Activated T-helper 2 cell treated with anti-CD3 and anti-CD28 coated beads, Interferon-gamma antibody, Interleukin-2, Interleukin-4, amounts not matched to agents 10 μg/mL and 5 μg/mL and 100 μg/mL, durations not matched to agents 14 hours and 24 hours and 36 hours (primary cell): ENCODE results near the gene ADAMTS12. TPM values are rescaled to one million over a fixed set of nuclear protein-coding genes. Genes with fewer than 3 reads are reported as not detected.
"Not testable (repeated sequence)": the region's sequence is repeated elsewhere in the genome, so short reads cannot be mapped to it uniquely, and the experiment has no call there.

ENCODE experiments used
- DNase-seq: peaks from one replicate; pipeline ENCODE4 v3.0.0; 2021; ENCODE audit warnings: low spot score
- H3K27ac Mint-ChIP-seq: one replicate; pipeline ENCODE4 v1.8.0; 2021; ENCODE audit warnings: mixed read lengths
- H3K27me3 Mint-ChIP-seq: one replicate; pipeline ENCODE4 v1.8.0; 2021; ENCODE audit warnings: low read depth, mixed read lengths
- H3K36me3 Mint-ChIP-seq: one replicate; pipeline ENCODE4 v1.8.0; 2021; ENCODE audit warnings: low read depth, mixed read lengths
- H3K4me1 Mint-ChIP-seq: one replicate; pipeline ENCODE4 v1.8.0; 2021; ENCODE audit warnings: low read depth, mixed read lengths
- H3K4me3 Mint-ChIP-seq: one replicate; pipeline ENCODE4 v1.8.0; 2021; ENCODE audit warnings: low read depth, mild to moderate bottlenecking, moderate library complexity, mixed read lengths
- H3K9me3 Mint-ChIP-seq: one replicate; pipeline ENCODE4 v1.8.0; 2021; ENCODE audit warnings: mixed read lengths
- intact Hi-C: fragments of 100-400 bp; cut with micrococcal nuclease; formaldehyde crosslinking; loops from one replicate; pipeline ENCODE4 v1.15.1; 2023
- total RNA-seq: library from RNA; stranded (reverse); gene quantifications from 2 replicates; pipeline ENCODE4 v1.2.3, GENCODE V29; 2022

The ADAMTS12 gene
- total RNA-seq, 1 donor from 2014 or later = not detected

DNA sequence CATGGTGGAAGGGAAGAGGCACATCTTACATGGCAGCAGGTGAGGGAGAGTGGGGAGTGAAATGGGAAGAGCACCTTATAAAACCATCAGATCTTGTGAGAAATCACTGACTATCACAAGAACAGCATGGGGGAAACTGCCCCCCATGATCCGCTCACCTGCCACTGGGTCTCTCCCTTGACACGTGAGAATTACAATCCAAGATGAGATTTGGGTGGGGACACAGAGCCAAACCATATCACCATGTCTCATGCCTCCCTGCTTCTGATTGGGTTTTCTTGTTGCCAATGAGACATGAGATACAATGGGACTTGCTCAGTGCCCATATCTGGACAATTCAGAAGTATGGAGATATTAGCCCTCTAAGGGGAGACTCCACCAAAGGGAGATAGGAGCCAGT, 353.6 kb downstream of the ADAMTS12 start:
- no peak overlapping the region for H3K27ac Mint-ChIP-seq
- H3K9me3 Mint-ChIP-seq = no peaks in the 10 kb centered on the region
- no peak for DNase-seq
- H3K4me3 Mint-ChIP-seq = no peak overlapping the region
- no peaks in the 10 kb centered on the region for H3K27me3 Mint-ChIP-seq
- H3K4me1 Mint-ChIP-seq = no peaks in the 10 kb centered on the region
- intact Hi-C loops = no loop called here
- H3K36me3 Mint-ChIP-seq = no peaks in the 10 kb centered on the region

DNA sequence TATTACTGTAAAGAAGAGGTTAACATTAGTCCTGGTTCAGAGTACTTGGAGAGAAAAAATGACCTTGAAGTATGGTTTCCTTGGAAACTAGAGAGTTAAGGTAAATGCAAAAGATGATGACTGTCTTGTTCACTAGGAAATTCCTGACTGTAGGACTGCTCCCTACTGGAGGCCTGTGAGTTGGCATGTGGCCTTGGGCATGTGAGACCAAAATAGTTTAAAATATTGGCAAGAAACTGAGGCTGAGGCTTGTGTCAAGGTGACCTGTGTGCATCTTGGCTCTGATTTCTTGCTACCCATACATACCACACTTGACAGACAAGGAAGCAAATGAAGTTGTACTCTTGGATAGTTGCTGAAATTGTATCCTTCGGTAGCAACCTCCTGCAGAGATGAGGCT, 354.6 kb downstream of the ADAMTS12 start:
- intact Hi-C loops = no loop called here
- no peak for DNase-seq
- no peaks in the 10 kb centered on the region for H3K36me3 Mint-ChIP-seq
- no peak overlapping the region for H3K4me3 Mint-ChIP-seq
- H3K27ac Mint-ChIP-seq = no peak overlapping the region
- H3K27me3 Mint-ChIP-seq = no peaks in the 10 kb centered on the region
- no peaks in the 10 kb centered on the region for H3K9me3 Mint-ChIP-seq
- H3K4me1 Mint-ChIP-seq = no peaks in the 10 kb centered on the region

DNA sequence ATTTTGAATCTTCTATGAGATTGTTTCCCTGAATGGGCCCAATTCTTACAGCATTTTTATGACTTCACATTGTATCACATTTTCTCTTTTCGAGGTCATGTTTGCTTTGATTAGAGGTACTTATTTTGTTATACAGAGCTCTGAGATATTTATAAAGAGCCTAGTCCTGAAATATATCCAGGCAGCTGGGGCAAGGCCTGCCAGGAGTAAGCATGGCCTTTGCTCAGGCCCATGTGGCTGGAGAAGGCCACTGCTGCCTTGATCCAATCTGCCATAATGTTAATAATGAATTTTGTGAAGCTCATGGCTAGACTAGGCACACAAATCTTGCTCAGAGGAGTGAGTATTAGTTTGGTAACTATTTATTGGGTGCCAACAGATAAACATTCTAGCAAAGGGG, 355.0 kb downstream of the ADAMTS12 start:
- Mint-ChIP-seq H3K9me3 (no peaks in the 10 kb centered on the region), H3K27ac (no peak overlapping the region), H3K4me3 (no peak overlapping the region), H3K27me3 (no peaks in the 10 kb centered on the region), H3K4me1 (no peaks in the 10 kb centered on the region), H3K36me3 (no peaks in the 10 kb centered on the region)
- DNase-seq = no peak
- intact Hi-C loops = no loop called here

DNA sequence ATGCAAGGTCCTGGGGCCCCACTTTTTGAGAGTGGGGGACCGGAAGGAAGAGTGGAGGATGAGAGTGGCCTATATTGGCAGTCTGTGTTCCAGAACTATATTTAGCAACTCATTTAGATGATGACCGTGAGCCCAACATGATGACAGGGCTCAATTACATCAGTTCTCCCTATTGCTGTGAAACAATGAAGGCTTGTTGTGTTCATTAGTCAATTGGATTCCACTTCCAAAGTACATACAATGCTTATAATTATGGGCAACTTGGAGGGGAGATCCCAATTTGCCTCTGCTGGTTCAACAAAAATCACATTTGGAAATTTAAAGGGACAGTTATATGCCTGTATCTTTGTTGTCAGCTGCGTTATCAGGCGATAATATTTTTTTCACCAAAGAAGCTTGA, 360.0 kb downstream of the ADAMTS12 start:
- Mint-ChIP-seq H3K4me3 (no peak overlapping the region), H3K27me3 (no peaks in the 10 kb centered on the region), H3K36me3 (no peaks in the 10 kb centered on the region), H3K4me1 (no peaks in the 10 kb centered on the region), H3K9me3 (no peaks in the 10 kb centered on the region), H3K27ac (no peak overlapping the region)
- intact Hi-C loops = no loop called here
- no peak for DNase-seq

DNA sequence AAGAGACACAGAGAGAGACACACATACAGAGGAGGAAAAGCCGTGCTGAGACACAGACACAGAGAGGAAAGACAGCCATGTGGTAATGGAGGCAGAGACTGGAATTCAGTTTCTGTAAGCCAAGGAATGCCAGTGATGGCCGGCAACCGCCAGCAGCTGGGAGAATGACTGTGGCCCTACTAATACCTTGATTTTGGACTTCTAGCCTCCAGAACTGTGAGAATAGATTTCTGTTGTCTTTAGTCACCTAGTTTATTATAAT, 360.8 kb downstream of the ADAMTS12 start:
- Mint-ChIP-seq H3K27me3 (no peaks in the 10 kb centered on the region), H3K9me3 (no peaks in the 10 kb centered on the region), H3K4me1 (no peaks in the 10 kb centered on the region), H3K36me3 (no peaks in the 10 kb centered on the region), H3K27ac (no peak overlapping the region), H3K4me3 (no peak overlapping the region)
- no peak for DNase-seq
- intact Hi-C loops = no loop called here

DNA sequence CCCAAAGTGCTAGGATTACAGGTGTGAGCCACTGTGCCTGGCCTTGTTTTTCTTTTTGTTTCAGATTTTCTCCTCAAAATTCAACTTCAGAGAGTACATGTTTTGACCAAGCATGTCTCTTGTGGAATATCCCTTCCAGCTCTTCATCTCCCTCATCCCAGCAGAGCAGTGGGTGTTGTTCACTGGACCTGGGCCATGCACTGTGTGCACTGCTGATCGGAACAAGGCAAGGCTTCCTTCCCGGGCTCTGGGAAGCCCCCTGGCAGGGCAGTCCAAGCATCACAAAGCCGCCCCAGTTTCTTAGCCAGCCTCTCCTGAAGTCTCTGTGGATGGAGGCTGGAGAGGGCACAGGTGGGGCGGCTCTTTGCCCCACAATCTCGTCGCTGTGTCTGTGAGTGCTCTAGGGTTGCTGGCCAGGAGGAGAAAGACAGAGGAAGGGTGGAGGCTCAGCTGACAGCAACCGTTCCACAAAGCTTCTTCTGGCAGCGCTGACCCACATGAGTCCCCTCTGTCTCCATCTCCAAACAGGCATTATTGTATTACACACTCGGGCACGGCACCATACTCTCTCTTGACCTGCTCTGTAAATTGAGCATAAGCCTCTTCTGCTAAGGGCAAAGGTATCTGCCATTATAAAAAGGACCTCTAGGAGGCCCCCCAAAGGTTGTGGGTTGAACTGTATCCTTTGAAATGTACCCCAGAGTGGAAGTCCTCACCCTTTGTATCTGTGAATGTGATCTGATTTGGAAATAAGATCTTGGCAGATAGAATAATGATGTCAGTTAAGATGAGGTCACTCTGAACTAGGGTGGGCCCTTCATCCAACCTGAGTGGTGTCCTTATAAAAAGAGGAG, 361.4 kb downstream of the ADAMTS12 start:
- intact Hi-C loops = no loop called here
- no peaks in the 10 kb centered on the region for H3K27me3 Mint-ChIP-seq
- H3K4me3 Mint-ChIP-seq = no peak overlapping the region
- H3K27ac Mint-ChIP-seq = no peak overlapping the region
- H3K36me3 Mint-ChIP-seq = no peaks in the 10 kb centered on the region
- H3K4me1 Mint-ChIP-seq = no peaks in the 10 kb centered on the region
- DNase-seq = no peak
- no peaks in the 10 kb centered on the region for H3K9me3 Mint-ChIP-seq

DNA sequence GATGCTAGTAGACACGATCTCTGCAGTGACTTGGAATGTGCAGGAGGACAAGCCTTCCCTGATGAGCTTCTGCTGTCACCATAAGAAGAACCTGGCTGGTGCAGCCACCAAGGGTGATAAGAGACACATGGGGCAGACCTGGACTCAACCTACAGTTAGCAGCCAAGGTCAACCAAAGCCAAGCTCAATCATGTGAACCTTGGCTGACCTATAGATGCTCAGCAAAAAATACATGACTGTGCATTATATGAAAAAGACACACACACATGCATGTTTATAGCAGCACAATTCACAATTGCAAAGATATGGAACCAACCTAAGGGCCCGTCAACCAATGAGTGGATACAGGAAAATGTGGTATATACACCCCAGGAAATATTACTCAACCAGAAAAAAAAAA, 364.1 kb downstream of the ADAMTS12 start:
- no peak overlapping the region for H3K4me3 Mint-ChIP-seq
- intact Hi-C loops = no loop called here
- no peaks in the 10 kb centered on the region for H3K4me1 Mint-ChIP-seq

DNA sequence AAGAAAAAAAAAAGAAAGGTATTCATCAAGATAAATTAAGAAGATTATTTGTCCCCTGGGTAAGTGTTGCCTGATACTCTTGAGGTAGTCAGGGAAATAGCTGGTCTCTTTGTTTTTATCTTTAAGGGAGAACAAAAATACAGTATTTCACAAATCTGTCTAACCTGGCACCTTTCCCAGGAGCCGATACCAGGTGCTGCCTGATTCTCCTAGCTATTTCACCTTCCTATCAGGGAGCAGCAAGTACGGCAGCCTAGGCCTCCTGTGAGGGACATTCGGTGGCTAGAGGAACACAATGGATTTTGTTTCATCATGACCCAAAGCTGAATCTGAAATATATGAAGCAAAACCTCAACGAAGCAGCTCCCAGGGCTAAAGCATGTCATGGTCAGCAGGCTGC, 365.0 kb downstream of the ADAMTS12 start:
- no peak overlapping the region for H3K4me3 Mint-ChIP-seq
- no peak for DNase-seq
- H3K4me1 Mint-ChIP-seq = no peaks in the 10 kb centered on the region
- H3K9me3 Mint-ChIP-seq = no peaks in the 10 kb centered on the region
- H3K27ac Mint-ChIP-seq = no peak overlapping the region
- no peaks in the 10 kb centered on the region for H3K36me3 Mint-ChIP-seq
- intact Hi-C loops = no loop called here
- no peaks in the 10 kb centered on the region for H3K27me3 Mint-ChIP-seq

More for the DNA sequence above, 364.1 kb downstream of the ADAMTS12 start:
- Mint-ChIP-seq H3K36me3 (no peaks in the 10 kb centered on the region), H3K27me3 (no peaks in the 10 kb centered on the region), H3K27ac (no peak overlapping the region), H3K9me3 (no peaks in the 10 kb centered on the region)
- no peak for DNase-seq

DNA sequence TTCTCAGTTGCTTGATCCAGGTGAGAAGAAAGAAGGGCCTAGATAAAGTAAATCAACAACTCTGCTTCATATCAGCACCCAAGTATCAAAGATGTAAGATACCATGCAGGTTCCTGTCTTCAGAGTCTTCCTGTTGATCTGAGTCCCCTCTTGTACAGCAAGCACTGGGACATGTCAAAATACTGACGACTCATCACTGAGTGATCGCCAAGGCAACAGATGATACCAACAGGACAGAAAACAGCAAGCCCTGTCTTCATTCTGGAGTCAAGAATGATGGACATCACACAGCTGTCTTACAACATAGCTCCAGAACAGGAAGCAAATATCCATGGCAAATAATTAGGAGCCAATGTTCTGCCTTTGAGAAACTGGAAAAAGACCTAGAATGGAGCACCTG, 367.3 kb downstream of the ADAMTS12 start:
- Mint-ChIP-seq H3K4me1 (no peaks in the 10 kb centered on the region), H3K9me3 (no peaks in the 10 kb centered on the region), H3K36me3 (no peaks in the 10 kb centered on the region), H3K4me3 (no peak overlapping the region), H3K27ac (no peak overlapping the region), H3K27me3 (no peaks in the 10 kb centered on the region)
- intact Hi-C loops = no loop called here
- no peak for DNase-seq

DNA sequence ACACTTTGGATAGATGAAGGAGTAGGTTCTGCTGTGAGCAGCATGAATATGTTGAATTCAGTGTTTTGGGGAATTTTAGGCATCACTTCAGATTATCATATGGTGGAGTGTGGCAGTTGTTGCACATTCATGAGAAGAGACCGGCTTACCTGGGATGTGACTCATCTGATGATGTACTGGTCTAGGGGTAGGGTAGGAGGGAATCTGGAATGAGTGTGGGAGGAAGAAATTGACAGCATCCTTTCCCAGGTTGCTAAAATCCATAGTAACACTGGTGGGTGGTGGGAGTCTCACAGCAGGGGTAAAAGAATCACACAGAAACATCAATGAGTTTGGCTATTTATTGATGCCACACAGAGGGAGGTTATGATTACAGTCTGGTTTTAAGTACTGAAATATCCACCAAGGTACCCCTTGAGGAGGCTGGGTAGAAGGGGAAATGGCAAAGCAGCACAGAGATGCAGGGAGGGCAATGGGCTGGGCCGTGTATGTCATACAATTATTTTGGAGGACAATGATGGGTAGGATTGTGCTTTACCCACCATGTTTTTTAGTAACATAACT, 368.5 kb downstream of the ADAMTS12 start:
- Mint-ChIP-seq H3K9me3 (no peaks in the 10 kb centered on the region), H3K27me3 (no peaks in the 10 kb centered on the region), H3K4me1 (no peaks in the 10 kb centered on the region), H3K36me3 (no peaks in the 10 kb centered on the region), H3K4me3 (no peak overlapping the region), H3K27ac (no peak overlapping the region)
- DNase-seq = no peak
- intact Hi-C loops = no loop called here

DNA sequence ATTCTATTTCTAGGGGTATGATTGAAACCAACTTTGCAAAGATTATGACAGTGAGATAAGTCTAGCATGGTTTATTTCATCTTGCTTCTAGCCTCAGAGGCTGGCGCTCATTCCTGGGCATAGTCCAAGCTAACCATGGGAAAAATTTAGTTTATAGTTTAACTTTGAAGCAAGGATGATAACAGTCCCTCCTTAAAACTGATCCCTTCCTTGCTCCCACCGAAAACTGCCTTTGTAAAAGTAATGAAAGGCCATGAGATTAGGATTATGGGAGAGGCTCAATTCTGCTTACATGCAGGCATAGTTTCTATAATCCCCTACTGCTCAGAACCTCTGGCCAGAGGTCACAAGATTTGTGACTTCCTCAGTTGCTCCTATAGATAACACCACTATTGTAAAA, 375.4 kb downstream of the ADAMTS12 start:
- H3K4me3 Mint-ChIP-seq = no peak overlapping the region
- no peaks in the 10 kb centered on the region for H3K4me1 Mint-ChIP-seq
- intact Hi-C loops = no loop called here
- H3K27me3 Mint-ChIP-seq = no peaks in the 10 kb centered on the region
- no peaks in the 10 kb centered on the region for H3K9me3 Mint-ChIP-seq
- no peak for DNase-seq
- H3K27ac Mint-ChIP-seq = no peak overlapping the region
- H3K36me3 Mint-ChIP-seq = no peaks in the 10 kb centered on the region

DNA sequence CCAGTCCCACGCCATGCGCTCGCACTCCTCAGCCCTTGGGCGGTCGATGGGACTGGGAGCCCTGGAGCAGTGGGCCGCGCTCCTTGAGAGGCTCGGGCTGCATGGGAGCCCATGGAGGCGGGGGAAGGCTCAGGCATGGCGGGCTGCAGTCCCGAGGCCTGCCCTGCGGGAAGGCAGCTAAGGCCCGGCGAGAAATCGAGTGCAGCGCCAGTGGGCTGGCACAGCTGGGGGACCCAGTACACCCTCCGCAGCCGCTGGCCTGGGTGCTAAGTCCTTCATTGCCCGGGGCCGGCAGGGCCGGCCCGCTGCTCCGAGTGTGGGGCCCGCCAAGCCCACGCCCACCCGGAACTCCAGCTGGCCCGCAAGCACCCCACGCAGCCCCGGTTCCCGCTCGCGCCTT, 376.4 kb downstream of the ADAMTS12 start:
- H3K27me3 Mint-ChIP-seq, DNase-seq, H3K4me1 Mint-ChIP-seq, intact Hi-C loops, H3K4me3 Mint-ChIP-seq, H3K27ac Mint-ChIP-seq, H3K9me3 Mint-ChIP-seq, H3K36me3 Mint-ChIP-seq: not testable (repeated sequence)

DNA sequence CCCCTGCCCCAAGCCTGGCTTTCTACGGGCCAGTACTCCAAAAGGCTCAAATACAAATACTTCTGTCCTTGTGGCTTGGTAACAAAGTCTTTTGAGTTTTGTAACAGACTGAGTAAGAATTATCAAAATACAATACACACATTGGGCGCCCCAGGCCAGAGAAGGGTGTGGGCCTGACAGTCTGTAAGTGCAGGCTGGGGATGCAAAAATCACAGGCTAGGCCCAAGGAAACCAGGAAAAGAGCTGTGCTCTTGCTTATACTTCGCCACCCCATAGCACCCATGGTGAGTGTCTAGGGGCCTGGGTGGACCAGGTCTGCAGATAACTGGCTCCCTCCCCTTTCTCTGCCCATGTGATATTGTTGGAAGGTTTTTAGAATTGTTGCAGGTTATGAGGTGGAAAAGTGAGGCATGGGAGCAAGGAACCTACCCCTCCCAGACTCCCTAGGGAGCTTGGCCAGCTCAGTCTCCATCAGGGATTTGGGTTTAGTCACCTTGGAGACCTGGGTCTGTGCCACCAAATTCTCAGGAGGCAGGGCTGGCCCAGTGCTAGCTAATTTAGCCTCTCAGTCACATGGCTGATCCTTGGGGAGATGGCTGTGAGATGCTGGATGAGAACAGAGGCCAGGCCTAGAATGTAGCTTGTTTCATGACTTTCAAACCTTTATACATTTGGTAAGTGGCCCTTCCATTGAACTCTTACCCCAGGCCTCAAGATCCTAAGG, 378.2 kb downstream of the ADAMTS12 start:
- no peaks in the 10 kb centered on the region for H3K36me3 Mint-ChIP-seq
- no peaks in the 10 kb centered on the region for H3K4me1 Mint-ChIP-seq
- no peak overlapping the region for H3K27ac Mint-ChIP-seq
- intact Hi-C loops = no loop called here
- no peak overlapping the region for H3K4me3 Mint-ChIP-seq
- H3K9me3 Mint-ChIP-seq = no peaks in the 10 kb centered on the region
- no peak for DNase-seq
- no peaks in the 10 kb centered on the region for H3K27me3 Mint-ChIP-seq
